Keratinocyte (primary cell): ENCODE results near the gene BET1L. TPM values are rescaled to one million over a fixed set of nuclear protein-coding genes. Genes with fewer than 3 reads are reported as not detected.

Experiments
- DNase-seq: peaks from one replicate; pipeline ENCODE4 v3.0.0-alpha.2; 2011; ENCODE audit warnings: low read depth, missing footprints, low spot score
- FAIRE-seq: peaks from 2 replicates; lab custom pipeline; 2011; peaks lifted over from hg19 to GRCh38; lab: Jason Lieb, UNC
- H2AFZ ChIP-seq: 2 replicates; pipeline ENCODE4 v1.6.0; 2012; ENCODE audit warnings: low read length, control low read depth, inconsistent platforms; ENCODE audit not compliant: control insufficient read depth
- H3K27ac ChIP-seq: 2 replicates; pipeline ENCODE4 v1.5.1; 2011; ENCODE audit warnings: low read length; ENCODE audit not compliant: control insufficient read depth, insufficient read depth
- H3K27me3 ChIP-seq: 3 replicates; pipeline ENCODE4 v1.6.0; 2011; ENCODE audit warnings: low read length; ENCODE audit not compliant: control insufficient read depth, insufficient read depth; ENCODE audit errors: extremely low read depth
- H3K36me3 ChIP-seq, 2 experiments: 2 replicates in 1 of 2; 3 replicates in 1 of 2; pipeline ENCODE4 v1.5.1; 2011; ENCODE audit warnings: low read length in 2 of 2, mild to moderate bottlenecking in 1 of 2; ENCODE audit not compliant: control insufficient read depth in 2 of 2, insufficient read depth in 2 of 2; ENCODE audit errors: extremely low read depth in 1 of 2
- H3K4me1 ChIP-seq: 3 replicates; pipeline ENCODE4 v1.5.1; 2011; ENCODE audit warnings: low read length; ENCODE audit not compliant: control insufficient read depth, insufficient read depth; ENCODE audit errors: extremely low read depth
- H3K4me2 ChIP-seq: 3 replicates; pipeline ENCODE4 v1.6.0; 2011; ENCODE audit warnings: low read depth, low read length; ENCODE audit not compliant: control insufficient read depth, insufficient read depth; ENCODE audit errors: extremely low read depth
- H3K4me3 ChIP-seq, 3 experiments: fragments of 200-600 bp in 1 of 3; sonication (generic) in 1 of 3; 2 replicates in 2 of 3; 3 replicates in 1 of 3; pipeline ENCODE4 v1.5.1; 2011 to 2016; ENCODE audit warnings: low read length in 3 of 3, mild to moderate bottlenecking in 3 of 3, control low read depth in 2 of 3, inconsistent platforms in 1 of 3, low read depth in 1 of 3, mixed read lengths in 1 of 3, mixed run types in 1 of 3, moderate library complexity in 1 of 3; ENCODE audit not compliant: control insufficient read depth in 2 of 3, insufficient read depth in 2 of 3; ENCODE audit errors: extremely low read depth in 1 of 3
- H3K79me2 ChIP-seq: 2 replicates; pipeline ENCODE4 v1.6.0; 2012; ENCODE audit warnings: low read length; ENCODE audit not compliant: control insufficient read depth, insufficient read depth
- H3K9ac ChIP-seq: 3 replicates; pipeline ENCODE4 v1.6.0; 2011; ENCODE audit warnings: low read length; ENCODE audit not compliant: control insufficient read depth, insufficient read depth; ENCODE audit errors: extremely low read depth
- H3K9me1 ChIP-seq: 3 replicates; pipeline ENCODE4 v1.6.0; 2011; ENCODE audit warnings: low read length; ENCODE audit not compliant: control insufficient read depth, insufficient read depth; ENCODE audit errors: extremely low read depth
- H3K9me3 ChIP-seq: 2 replicates; pipeline ENCODE4 v1.5.1; 2012; ENCODE audit warnings: low read depth, low read length; ENCODE audit not compliant: control insufficient read depth
- H4K20me1 ChIP-seq: 3 replicates; pipeline ENCODE4 v1.6.0; 2011; ENCODE audit warnings: low read length; ENCODE audit not compliant: control insufficient read depth, insufficient read depth; ENCODE audit errors: extremely low read depth
- CTCF ChIP-seq, 3 experiments: IDR thresholded peaks in 1 of 3; conservative IDR thresholded peaks in 1 of 3; optimal IDR thresholded peaks in 1 of 3; 2 replicates in 2 of 3; 3 replicates in 1 of 3; pipeline versions ENCODE3 to v1.5.1; 2011; ENCODE audit warnings: low read length in 3 of 3, mild to moderate bottlenecking in 3 of 3, moderate library complexity in 2 of 3, control low read depth in 1 of 3, inconsistent platforms in 1 of 3; ENCODE audit not compliant: insufficient read depth in 2 of 3; ENCODE audit errors: extremely low read depth in 1 of 3
- EZH2 ChIP-seq: IDR thresholded peaks from one replicate; pipeline ENCODE4 v1.6.1; 2012; ENCODE audit warnings: inconsistent platforms, mild to moderate bottlenecking, low read length, moderate library complexity
- dilution Hi-C: fragments of 300-500 bp; cut with MboI; formaldehyde crosslinking; loops from one replicate; pipeline ENCODE4 v1.7.0; 2020; ENCODE audit warnings: low sequenced_read_pairs; ENCODE audit not compliant: extremely low pct_ligation_motif_present
- polyA plus RNA-seq, 5 experiments: library from polyadenylated mRNA; depleted of rRNA in 3 of 5; stranded (reverse) in 3 of 5; stranded (forward) in 1 of 5; unstranded in 1 of 5; fragments of >200 nt; gene quantifications; 1 replicate in 1 of 5; 2 replicates in 3 of 5; 3 replicates in 1 of 5; pipeline versions ENCODE4 v1.2.1 to v1.2.3, GENCODE V29; 2011 to 2012; ENCODE audit warnings: missing spikeins in 2 of 5, low read depth in 1 of 5, low replicate concordance in 1 of 5

BET1L gene
- polyA plus RNA-seq, 1 donor (not counting 4 experiments of a cell fraction or from before 2014, with no cell fraction given), result 27.0 TPM

GRCh38 chr11:198236-198806 lies 8.9 kb downstream of the BET1L start:
- H2AFZ ChIP-seq, result no peak overlapping the region
- no peaks in the 10 kb centered on the region for H3K9me3 ChIP-seq
- H4K20me1 ChIP-seq, result no peaks in the 10 kb centered on the region
- DNase-seq (no peak), FAIRE-seq (no peak)
- no peak for TF ChIP-seq EZH2
- no peak for TF ChIP-seq CTCF (optimal IDR thresholded peaks at IDR 0.05 in 1 of 3, IDR thresholded peaks at IDR 0.05 in 1 of 3, conservative IDR thresholded peaks at IDR 0.05 in 1 of 3; ENCODE audit: extremely low read depth in 1 of 3, insufficient read depth in 2 of 3, low read length in 3 of 3)
- H3K79me2 ChIP-seq, result peaks cover under 1% of the 10 kb centered on the region
- H3K4me1 ChIP-seq, result no peaks in the 10 kb centered on the region
- H3K36me3 ChIP-seq, result peaks cover under 1 to 5% of the 10 kb centered on the region in 2 experiments
- dilution Hi-C loops, result no loop called here
- no peak overlapping the region for H3K27ac ChIP-seq
- H3K9me1 ChIP-seq, result no peaks in the 10 kb centered on the region
- H3K4me2 ChIP-seq, result no peak overlapping the region
- no peak overlapping the region for H3K9ac ChIP-seq
- H3K4me3 ChIP-seq, result no peak overlapping the region
- no peaks in the 10 kb centered on the region for H3K27me3 ChIP-seq

GRCh38 chr11:197741-198235 lies 9.4 kb downstream of the BET1L start:
- TF ChIP-seq CTCF (optimal IDR thresholded peaks at IDR 0.05 in 1 of 3, IDR thresholded peaks at IDR 0.05 in 1 of 3, conservative IDR thresholded peaks at IDR 0.05 in 1 of 3; ENCODE audit: extremely low read depth in 1 of 3, insufficient read depth in 2 of 3, low read length in 3 of 3) (no peak), EZH2 (no peak)
- Histone ChIP-seq H3K36me3 (peaks cover 0 to 1% of the 10 kb centered on the region in 2 experiments), H2AFZ (no peak overlapping the region), H3K4me1 (no peaks in the 10 kb centered on the region), H3K27me3 (no peaks in the 10 kb centered on the region), H3K9ac (no peak overlapping the region), H3K4me2 (no peak overlapping the region), H4K20me1 (no peaks in the 10 kb centered on the region), H3K27ac (no peak overlapping the region), H3K79me2 (no peaks in the 10 kb centered on the region), H3K9me1 (no peaks in the 10 kb centered on the region), H3K4me3 (no peak overlapping the region), H3K9me3 (no peaks in the 10 kb centered on the region)
- FAIRE-seq (no peak), DNase-seq (no peak)
- dilution Hi-C loops, result no loop called here
